GM19455 (cell line): ENCODE data around the gene SAMD4B.
"Not testable (repeated sequence)": the region's sequence is repeated elsewhere in the genome, so short reads cannot be mapped to it uniquely, and the experiment has no call there.

Experiments
- ATAC-seq: cut with Tn5 transposase; IDR thresholded peaks from one replicate; pipeline ENCODE4 v1.9.1; 2021; ENCODE audit not compliant: unreplicated experiment

Gene SAMD4B

DNA sequence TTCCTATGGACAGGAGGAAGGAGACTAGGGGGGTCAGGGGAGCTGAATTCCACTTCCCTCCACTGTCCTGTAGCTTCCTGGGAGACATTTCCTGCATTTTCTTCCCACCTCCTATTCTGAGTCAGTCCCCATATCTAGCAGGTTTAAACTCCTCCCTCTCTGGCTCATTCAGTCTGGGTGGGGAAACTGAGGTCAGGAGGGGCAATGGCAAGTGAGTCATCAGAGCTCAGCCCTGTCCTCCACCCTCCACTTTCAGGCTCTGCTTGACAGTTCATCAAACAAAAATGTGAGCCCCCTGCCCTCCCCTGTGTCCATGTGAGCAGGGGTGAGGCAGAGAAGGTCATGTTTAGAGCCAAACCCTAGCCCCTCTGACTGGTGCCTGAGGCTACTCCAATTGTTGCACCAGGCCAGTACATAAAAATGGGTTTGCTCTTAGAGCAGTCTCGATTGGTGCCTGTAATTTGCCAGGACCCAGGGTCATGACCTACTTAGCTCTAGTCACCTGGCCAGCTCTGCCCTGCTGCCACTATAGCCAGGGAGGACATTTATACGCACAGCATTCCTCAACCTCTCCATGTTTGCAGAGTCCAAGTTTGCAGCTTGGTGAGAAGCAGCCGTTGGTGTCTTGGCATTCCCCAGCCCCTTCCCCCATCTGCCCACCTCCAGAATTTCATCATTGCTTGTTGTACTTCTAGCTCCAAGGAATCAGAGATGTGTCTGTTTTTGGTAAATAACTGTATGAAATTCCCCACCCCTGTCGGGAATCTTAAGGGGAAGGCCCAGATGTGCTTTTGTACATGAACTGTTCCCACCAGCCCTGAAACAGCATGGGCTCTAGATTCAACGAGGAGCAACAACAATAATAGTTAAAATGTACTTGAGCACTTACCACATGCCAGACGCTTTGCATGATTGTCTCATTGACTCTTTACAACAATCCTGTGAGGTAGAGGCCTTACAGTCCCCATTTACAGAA, 20.7 kb downstream of the SAMD4B start:
- no peak for ATAC-seq

DNA sequence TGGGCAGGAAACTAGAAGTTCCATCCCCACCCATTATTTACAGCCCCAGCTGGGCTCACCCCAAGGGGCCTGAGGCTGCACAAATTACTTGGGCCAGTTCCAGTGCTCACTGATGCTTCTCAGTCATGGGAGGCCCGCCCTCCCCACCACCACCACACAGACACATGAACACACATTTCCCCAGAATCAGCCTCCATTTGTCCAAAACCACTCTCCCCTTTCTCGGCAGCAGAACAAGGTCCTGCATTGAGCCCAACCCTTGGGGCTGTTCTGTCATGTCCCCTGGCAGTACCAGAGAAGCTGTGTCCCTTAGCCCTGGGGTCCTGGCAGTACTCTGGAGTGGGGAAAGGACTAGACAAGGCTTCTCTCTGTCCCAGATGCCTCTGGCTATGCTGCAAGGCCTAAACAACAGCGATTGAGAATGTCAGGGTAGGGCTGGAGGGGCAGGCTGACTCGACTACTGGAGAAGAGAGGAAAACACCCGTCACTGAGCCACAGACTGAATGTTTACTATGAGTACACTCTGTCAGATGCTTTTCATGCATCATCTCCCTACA, 21.8 kb downstream of the SAMD4B start:
- ATAC-seq, result no peak

DNA sequence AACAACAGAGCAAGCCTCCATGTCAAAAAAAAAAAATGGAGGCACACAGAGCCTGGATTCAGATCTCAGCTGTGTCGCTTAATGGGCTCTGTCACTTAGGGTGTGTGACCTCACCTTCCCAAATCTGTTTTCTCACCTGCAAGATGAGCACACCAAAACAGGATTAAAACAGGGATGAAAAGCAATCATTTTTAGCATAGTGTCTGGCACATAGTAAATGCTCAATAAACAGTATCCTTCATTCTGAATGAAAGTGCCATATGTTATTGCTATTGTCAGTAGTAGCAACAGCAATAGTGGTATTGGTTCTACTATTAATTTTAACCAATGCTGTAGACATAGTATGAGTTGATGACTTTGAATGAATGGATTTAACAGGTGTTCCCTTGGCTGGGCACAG, 23.3 kb downstream of the SAMD4B start:
- no peak for ATAC-seq

DNA sequence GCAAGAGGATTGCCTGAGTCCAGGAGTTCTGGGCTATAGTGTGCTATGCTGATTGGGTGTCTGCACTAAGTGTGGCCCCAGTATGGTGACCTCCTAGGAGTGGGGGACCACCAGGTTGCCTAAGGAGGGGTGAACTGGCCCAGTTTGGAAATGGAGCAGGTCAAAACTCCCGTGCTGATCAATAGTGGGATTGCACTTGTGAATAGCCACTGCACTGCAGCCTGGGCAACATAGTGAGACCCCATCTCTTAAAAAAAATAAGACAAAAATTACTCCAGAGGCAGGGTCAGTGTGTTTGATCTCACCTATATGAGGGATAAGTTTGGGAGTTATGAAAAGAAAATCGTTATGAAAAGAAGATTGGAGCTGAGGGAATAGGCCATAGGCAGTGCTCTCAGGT, 27.0 kb downstream of the SAMD4B start:
- ATAC-seq, result no peak

DNA sequence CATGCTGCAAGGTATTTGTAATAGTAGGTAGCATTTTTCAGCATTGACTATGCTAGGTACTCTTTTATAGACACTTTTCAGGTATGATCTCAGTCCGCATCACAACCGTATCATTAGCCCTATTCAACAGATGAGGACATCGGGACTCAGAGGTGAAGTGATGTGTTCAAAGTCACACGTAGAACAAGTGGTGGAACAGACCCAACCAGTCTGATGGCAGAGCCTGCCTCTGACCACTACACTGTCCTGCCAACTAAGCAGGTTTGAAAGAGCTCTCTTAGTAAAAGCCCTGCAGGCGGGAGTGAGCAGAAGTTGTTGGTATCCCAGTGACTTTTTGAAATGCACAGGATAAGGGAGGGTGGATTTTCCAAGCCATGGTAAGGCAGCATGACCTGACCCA, 28.5 kb downstream of the SAMD4B start:
- no peak for ATAC-seq

DNA sequence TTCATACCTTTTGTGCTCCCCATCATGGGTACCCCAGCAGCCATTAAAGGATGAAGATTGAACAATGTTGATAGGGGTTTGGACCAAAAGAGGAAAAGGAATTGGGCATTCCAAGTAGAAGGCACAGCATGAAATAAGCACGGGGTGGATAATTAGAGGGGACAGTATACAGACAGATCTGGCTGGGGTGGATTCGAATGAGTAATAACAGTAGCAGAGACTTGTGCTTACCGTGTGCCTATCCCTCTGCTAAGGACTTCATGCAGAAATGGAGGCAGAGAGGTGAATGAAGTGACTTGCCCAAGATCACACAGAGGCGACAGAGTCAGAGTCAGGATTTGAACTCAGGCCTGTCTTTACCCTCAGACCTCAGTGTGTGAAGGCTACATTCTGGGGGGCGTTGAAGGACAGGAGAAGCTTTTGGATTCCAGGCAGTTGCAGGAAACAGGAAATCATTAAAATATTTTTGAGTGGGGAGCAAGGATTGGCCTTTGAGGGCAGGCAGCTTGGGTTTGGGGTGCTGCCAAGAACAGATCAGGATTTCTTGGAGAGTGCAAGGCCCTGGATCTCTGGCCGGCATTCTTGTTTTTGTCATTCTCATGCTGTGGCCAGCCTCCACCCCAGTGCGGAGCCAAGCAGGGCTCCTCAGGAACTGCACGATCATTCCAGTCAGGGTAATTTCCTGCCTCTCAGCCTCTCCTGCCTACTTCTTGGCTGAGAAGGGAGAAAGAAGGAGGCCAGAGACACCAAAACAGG, 30.0 kb downstream of the SAMD4B start:
- ATAC-seq, result no peak

DNA sequence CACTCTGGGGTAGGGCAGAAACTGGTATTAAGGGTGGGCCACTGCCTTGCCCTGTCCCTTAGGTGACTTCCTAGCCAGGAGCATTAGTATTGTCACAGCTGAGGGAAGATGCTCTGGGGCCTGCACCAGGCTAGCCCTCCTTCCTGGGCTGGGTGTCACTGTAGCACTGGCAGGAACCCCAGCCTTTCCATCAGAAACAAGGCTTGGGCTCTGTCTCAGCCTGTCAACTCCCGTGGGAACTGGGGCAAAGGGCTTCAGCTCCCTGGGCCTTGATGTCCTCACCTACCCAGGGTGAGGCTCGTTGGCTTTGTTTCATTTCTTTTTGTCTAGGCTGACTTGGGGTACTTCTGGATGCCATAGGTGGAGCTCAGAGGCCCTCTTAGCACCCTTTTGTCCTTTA, 30.7 kb downstream of the SAMD4B start:
- no peak for ATAC-seq

DNA sequence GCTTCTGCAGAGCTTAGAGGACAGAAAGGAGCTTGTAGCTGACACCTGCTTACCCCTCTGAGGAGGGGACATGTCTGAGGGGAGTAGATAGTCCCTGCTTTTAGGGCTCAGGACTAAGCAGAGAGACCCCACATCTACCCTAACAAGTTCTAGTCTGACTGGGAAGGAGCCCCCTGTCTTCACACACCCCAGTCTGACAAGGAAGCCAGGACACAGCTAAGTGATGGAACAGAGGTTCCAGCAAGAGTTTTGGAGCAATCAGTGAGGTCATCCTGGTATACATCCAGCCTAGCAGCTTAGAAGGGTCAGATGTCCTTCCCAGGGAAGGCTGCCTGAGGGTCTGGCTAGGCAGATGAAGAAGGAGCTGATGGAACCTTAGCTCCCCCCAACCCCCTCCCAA, 33.7 kb downstream of the SAMD4B start:
- no peak for ATAC-seq

DNA sequence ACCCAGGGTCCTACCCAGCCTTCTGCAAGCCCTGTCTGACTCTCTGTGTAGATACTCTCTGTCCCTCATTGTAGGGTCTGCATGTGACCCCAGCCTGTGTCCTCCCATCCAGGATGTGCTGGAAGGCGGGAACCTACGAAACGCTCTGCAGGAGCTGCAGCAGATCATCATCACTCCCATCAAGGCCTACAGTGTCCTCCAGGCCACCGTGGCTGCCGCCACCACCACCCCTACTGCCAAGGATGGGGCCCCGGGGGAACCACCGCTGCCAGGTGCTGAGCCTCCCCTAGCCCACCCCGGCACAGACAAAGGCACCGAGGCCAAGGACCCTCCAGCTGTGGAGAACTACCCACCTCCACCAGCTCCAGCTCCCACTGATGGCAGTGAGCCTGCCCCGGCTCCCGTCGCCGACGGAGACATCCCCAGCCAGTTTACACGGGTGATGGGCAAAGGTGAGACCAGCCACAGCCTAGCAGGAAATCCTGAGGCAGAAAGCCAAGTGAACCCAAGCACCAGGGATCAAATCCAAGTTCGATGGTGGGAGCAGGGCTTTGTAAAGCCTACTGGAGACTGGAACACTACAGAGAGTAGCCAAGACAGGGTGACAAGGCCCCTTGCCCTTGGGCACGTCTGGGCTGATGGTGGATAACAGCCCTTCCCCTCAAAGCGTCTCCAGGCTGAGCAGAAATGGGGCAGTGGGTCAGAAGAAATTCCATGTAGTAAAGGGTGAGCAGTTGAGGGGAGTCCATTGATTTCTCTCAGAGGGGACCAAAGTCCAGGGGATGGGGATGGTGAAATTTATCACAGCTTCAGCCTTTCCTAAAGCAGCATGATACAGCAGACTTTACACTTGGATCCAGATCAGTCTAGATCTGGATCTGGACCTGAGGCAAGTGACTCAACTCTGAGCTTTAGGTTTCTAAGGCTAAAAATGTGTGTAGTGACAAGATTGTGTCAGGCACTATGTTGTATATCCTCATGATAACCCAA, 35.4 kb downstream of the SAMD4B start:
- no peak for ATAC-seq

DNA sequence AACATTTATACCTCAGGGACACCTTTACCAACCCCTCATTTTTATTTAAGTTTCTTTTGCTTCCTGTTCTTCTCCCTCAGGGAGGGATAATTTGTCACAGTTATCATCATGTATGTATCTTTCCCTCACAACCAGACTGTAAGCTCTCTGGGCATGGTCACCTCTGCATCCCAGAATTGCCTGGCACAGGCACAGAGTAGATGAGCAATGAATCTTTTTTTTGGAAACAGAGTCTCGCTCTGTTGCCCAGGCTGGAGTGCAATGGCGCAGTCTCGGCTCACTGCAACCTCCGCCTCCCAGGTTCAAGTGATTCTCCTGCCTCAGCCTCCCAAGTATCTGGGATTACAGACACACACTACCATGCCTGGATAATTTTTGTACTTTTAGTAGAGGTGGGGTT, 37.1 kb downstream of the SAMD4B start:
- not testable (repeated sequence) for ATAC-seq

DNA sequence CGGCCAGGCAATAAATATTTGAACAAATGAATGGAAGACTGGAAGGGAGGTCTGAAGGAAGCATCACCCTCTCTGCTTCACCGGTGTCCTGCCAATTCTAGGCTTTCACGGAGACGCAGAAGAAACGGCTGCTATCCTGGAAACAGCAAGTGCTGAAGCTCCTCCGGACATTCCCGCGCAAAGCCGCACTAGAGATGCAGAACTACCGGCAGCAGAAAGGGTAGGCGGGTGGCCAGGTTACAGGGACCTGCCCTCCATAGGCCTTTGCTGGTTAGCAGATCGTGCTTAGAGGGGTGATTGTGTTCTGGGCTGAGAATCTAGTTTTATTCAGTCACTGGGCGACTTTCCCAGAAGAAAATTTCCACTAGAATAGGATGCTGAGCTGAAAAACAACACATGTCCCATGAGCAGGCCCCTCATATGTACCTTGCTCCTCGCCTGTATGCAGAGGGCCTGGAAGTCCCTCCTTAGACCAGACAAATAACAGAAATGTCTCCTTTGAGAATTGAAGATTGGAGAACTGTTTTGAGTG, 37.7 kb downstream of the SAMD4B start:
- ATAC-seq, result no peak

DNA sequence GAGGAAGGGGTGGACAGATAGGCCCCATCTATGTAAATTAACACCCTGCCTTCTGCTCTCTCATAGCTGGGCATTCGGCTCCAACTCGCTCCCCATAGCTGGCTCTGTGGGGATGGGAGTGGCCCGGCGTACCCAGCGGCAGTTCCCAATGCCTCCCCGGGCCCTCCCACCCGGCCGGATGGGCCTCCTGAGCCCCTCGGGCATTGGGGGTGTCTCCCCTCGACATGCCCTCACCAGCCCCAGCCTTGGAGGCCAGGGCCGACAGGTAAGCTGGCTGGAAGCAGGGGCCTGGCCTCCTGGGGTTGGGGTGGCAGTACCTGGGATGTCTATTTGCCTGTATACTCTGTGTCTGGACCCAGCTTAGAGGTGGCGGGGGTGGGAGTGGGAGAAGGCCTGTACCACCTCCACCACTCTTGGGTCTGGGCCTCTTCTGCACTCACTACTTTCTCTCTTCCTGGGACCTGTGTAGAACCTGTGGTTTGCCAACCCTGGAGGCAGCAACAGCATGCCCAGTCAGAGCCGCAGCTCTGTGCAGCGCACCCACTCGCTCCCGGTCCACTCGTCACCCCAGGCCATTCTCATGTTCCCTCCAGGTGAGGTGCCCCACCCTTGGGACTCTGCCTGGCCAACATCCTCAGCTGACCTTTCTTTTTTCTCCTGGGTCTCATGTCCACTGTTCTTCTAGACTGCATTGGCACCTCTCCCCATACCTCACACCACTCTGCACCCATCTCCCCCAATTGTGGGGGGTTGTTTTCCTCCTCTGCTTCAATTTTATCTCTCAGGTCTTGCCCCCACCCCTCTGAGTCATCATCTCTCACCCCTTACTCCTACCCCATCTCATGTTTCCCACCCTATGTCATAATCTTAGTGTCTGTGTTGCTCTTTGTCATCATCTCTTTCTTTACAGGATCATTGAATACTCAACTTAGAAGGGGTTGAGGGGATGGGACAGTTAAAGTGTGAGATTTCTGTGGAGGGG, 38.6 kb downstream of the SAMD4B start:
- no peak for ATAC-seq

DNA sequence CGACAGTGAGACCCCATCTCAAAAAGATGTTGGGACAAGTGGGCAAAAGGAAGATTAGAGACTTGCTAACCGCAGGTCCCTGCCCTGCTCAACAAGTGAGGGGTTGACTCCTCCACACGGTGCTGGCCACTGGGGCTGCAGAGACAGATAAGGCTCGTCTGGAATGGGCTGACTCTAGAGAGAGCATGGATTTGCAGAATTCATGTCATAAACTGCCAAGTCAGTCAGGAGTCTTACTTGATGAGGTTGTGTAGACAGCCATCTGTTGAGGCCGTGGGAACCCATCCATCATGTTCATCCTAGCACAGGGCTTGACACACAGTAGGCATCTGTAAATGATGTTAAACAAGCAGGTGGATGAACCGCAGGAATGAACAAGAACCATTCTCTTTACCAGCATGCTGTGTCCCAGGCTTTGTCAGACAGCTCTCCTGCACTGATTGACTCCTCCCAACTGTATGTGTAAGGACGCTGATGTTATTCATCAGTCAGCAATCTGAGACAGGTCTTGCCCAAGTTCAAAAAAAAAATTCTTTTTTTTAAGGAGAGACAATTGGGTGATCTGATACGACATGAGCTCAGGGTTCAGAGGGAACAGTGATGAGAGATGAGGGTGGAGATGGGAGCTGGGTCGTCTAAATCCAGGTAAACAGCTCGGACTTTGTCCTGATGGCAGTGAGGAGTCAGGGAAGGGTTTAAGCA, 39.8 kb downstream of the SAMD4B start:
- no peak for ATAC-seq

DNA sequence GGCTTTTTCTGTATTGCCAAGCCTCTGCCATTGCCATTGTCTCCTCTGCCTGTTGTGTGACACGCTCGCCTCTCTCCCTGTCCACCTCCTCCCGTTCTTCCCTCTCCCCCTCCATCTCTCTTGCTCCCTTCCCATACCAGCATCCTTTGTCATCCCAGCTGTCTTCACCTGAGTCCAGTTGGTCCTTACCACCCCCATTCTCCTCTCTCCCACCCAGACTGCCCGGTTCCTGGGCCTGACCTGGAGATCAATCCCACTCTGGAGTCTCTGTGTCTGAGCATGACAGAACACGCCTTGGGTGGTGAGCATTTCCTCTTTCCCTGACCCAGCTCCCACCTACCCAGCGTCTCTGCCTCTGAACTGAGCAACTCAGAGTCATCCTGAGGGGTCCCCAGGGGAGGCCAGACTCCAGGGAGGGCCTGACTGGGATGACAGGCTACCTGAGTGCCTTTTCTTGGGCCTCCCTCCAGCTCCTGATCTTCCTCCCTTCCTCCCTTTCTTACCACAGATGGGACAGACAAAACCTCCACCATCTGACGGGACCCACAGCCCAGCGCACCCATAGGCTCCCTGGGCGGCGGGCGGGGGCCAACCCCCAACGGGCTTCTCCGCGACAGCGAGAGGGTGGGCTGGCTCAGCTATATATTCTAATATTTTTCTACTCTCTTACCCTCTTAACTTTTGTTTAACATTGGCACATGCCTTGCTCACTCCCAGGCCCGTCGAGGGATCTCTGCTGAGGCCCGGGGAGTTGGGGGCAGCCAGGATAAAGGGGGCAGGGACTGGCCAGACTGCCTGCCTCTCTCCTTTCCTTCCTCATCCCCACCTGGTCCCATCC, 41.0 kb downstream of the SAMD4B start:
- no peak for ATAC-seq

DNA sequence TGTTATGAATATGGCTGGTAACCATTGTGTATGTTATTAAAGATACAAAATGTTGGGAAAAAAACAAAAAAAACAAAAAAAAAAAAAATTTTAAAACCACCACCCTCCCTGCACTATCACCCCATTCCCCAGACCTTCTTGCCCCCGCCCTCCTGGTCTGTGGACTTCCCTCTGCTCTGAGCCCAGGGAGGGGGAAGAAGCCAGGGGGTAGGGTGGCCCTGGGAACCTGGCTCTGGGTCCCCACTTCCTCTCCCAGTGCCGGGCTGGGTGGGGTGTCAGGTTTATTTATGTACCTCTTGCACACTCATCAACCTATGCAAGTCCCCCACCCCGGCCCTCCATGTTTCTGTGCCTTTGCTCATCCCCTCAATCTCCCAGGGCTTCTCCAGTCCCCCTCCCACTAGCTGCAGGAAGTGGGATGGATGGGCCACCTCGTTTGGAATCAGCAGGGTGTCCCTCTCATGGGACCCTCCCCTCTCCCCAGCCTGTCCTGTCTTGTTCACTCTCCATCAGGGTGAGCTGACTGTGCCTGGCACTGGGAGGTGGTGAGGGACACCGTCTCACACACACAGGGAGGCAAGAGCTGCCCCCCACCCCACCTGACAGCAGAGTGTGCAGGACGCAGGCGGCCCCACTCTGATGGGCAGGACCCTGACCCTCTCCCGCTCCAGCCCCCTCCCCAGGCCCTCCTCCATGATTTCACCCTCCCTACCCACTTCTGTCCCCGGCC, 42.8 kb downstream of the SAMD4B start:
- no peak for ATAC-seq

DNA sequence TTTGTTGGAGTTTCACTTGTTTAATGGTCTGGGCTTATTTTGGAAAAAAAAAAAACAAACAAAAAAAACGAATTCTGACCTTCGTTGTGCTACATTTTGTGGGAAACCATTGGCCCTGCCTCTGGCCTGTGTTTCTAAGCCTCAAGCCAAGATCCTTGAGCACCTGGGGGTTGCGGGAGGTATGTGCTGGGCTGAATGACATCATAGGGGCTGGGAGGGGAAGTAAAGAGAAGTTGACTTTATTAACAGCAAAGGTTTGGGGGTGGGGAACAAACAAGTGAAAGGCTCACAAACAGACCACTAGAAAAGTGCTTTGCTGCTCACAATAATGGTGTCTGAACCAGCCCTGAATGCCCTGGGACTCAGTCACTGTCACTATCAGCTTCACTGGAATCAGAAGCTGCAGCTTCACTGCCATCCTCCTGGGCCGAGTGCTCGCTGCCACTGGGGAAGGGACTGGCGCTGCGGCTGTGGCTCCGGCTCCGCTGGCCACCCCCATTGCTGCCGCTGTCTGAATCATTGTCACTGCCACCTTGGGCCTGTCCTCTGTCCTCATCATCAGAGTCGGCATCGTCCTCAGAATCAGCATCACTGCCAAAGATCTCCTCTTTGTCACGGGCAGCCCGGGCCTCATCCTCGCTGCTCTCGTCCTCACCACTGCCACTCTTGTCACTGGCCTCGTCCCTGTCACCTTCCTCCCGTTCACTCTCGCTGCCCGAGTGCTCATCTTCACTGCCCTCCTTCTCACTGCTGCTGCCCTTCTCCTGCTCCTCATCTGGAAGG, 43.6 kb downstream of the SAMD4B start:
- no peak for ATAC-seq
